ENCODE results near the gene DDA1.

Gene DDA1

GRCh38 chr19:17312189-17313113 lies 3.1 kb downstream of the DDA1 start:
- DNase-seq, result no peak

GRCh38 chr19:17314007-17314593 lies 4.7 kb downstream of the DDA1 start:
- no peak for DNase-seq

GRCh38 chr19:17318966-17319365 lies 9.6 kb downstream of the DDA1 start:
- no peak for DNase-seq

GRCh38 chr19:17319473-17320238 lies 10.3 kb downstream of the DDA1 start:
- no peak for DNase-seq

GRCh38 chr19:17320435-17320834 lies 11.1 kb downstream of the DDA1 start:
- DNase-seq, result no peak

DNA sequence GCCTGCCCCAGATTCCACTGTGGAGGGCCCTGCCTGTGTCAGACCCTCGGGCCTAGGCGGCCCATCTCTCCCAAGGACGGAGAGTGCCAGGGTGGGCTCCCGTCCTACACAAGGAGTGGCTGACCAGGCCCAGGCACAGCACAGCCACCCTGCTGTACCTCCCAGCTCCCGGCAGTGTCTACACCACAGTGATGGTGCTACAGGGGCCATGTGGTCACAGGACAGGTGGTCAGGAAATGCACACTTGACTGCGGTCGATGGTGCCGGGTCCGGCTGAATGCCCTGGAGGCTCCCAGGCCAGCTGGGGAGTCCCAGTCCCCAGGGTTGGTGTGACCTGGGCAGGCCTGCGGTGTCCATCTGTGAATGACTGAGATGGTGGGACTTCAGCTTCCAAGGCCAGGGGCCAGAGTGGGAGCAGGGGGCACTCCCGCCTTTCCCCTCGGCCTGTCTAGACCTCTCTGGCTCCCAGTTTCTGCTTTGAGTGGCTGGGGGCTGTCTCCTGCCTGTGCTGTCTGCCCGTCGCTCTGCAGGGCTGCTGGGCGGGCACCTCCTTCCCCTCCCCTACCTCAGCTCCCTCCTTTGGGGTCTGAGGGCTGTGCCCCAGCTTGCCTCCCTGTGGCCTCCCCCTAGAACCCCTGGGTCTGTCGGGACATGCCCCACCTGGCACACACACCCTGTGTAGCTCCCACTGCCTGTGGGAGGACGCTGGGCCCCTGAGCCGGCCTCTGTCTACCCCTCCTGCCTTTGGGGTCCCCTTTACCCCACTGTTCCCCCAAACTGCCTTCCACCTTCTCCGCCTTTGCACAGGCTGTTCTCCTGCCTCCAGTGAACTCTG lies 12.5 kb downstream of the DDA1 start:
- DNase-seq, result no peak

DNA sequence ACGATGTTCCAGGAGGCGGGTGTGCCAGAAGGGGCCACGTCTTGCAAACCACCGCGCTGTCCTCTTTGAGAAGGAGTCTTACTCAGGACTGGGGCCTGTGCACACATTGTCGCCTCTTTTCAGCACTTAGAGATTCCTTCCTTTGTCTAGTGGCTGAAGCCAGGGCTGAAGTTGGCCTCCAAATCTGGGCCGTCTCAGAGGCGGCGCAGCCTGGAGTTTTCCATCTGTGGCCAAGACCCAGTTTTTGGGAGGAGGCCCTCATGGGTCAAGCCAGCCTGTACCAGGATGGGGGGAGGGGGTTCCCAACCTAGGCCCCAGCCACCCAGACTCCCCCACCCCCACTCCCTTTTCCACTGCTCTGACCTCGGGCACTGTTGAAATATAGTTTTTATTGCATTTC lies 13.5 kb downstream of the DDA1 start:
- DNase-seq, result no peak

GRCh38 chr19:17323300-17323963 lies 14.1 kb downstream of the DDA1 start:
- DNase-seq, result no peak

- no peak for DNase-seq
These were observed 14.6 kb downstream of the DDA1 start for GRCh38 chr19:17323964-17324332.

DNA sequence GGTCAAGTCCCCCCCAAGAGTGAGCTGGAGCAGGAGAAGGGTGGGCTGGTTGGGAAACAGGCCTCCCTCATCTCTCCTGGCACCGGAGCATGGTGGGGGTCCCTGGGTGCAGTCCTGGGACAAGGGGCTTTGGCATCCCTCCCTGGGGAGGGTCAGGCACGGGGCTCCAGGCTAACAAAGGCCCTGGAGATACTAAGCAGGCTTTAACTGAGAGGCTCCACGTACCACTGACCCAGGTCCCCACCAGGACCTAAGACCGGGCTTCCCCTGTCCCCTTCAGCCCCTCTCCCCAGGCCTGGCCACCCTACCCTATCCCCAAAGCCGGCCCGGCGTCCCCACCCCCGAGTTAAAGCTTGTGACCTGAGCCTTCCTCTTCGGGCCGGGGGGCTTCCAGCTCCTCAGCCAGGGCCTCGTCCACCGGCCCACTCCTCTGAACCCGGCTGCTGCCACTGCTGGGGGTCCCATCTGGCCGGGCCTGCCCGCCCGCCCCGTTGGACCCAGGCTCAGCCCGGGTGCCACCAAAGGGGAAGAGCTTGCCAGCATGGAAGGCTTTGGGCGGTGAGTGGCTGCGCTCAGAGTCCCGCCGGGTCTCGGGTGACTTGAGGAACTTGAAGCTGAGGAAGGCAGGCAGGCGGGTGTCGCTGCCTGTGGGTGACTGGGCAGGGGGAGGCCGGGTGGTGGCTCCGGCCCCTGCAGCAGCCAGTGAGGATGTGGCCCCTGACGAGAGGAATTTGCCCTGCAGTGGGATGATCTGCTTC lies 15.2 kb downstream of the DDA1 start:
- DNase-seq, result no peak

- no peak for DNase-seq
These were observed 15.8 kb downstream of the DDA1 start for GRCh38 chr19:17325133-17325532.

DNA sequence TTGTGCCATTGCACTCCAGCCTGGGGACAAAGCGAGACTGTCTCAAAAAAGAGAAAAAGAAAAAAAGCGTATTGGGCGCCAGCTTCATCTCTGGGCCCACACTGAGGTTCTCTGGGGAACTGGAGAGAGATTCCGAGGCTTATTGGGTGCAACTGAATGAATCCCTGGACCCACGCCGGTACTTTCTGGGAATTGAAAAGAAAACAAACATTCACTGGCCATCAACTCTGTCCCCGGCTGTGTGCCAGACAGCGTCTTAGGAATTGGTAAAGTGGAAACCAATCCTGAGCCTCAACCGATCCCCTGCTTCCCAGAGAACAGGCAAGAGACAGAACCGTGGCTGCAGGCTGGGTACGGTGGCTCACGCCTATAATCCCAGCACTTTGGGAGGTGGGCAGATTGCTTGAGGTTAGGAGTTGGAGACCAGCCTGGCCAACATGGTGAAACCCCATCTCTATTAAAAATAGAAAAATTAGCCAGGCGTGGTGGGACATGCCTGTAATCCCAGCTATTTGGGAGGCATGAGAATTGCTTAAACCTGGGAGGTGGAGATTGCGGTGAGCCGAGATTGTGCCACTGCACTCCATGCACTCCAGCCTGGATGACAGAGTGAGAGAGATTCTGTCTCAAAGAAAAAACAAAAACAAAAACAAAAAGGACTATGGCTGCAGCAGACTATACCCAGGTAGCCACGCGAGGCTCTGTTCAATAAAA lies 16.7 kb downstream of the DDA1 start:
- no peak for DNase-seq

GRCh38 chr19:17326595-17326966 lies 17.2 kb downstream of the DDA1 start:
- DNase-seq, result no peak

- DNase-seq, result no peak
These were observed 17.8 kb downstream of the DDA1 start for GRCh38 chr19:17327068-17327653.

DNA sequence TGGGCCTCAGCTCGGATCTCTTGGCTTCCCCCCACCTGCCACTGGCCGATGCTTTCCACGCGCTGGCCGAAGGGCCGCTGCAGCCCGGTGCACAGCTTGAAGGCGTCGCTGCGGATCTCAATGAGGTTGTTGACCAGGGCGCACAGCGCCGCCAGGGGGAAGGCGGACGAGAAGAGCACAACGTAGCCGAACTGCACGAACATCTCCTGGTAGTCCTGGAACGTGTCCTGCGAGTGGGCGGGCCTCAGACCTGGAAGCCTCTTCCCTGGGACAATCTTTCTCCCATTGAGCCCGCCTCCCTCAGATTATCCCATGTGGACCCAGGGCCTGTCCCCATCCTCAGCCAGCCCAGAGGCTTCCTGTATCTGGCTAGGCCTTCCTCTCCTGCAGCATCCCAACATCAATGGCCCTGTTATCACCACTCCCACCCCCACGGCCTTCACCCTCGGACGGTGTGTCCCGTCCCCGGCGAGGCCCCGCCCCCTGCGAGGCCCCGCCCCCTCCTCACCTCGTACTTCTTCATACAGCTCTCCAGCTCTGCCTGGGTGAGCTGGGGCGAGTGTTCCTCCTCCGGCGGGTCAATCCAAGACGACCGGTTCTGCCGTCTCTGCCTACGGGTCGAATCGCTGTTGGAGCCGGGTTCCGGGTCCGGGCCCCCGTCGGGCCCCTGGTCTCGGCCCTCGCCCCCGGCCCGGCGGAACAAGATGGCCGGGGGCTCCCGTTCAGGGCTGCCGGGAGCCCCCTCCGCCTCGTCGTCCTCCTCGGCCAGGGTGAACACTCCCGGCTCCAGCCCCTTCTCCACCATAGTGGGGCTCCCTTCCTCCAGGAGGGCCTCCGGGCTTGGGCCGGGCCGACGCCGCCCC lies 18.5 kb downstream of the DDA1 start:
- DNase-seq, result peak; percentile 17

DNA sequence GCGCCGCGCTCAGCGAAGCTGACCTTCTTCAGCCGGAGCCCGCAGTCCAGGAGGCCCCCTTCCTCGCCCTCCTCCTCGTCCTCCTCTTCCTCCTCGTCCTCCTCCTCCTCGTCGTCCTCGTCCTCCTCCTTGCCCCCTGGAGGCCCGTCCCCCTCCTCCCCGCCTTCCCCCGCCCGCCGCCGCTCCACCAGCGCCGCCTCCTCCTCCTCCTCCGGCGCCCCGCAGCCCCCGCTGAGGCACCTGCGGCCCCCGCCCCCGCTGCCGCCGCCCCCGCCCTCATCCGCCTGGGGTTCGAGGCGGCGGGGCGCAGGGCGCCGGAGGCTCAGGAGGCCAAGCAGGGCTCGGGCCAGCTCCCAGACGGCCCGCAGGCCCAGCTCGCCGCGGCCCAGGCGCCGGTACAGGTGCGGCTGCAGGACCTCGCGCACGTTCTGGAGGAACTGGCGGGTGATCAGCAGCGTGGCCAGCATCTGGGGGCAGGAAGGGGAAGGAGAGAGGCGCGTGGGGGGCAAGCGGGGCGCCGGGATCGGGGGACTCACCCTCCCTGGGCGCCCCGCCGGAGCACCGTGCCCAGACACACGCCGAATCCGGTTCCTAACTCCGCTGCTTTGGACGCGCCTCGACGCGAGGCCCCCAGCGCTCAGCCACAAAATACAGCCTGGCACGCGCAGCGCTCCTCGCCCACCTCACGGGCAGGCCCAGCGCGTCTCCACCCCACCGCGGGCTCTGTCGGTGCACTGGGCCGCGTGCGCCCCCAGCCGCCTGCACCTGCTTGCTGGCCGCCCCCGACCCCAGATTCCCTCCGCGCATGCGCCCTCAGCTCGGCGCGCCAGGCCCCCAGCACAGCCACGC lies 19.4 kb downstream of the DDA1 start:
- DNase-seq, result peak; percentile 7

DNA sequence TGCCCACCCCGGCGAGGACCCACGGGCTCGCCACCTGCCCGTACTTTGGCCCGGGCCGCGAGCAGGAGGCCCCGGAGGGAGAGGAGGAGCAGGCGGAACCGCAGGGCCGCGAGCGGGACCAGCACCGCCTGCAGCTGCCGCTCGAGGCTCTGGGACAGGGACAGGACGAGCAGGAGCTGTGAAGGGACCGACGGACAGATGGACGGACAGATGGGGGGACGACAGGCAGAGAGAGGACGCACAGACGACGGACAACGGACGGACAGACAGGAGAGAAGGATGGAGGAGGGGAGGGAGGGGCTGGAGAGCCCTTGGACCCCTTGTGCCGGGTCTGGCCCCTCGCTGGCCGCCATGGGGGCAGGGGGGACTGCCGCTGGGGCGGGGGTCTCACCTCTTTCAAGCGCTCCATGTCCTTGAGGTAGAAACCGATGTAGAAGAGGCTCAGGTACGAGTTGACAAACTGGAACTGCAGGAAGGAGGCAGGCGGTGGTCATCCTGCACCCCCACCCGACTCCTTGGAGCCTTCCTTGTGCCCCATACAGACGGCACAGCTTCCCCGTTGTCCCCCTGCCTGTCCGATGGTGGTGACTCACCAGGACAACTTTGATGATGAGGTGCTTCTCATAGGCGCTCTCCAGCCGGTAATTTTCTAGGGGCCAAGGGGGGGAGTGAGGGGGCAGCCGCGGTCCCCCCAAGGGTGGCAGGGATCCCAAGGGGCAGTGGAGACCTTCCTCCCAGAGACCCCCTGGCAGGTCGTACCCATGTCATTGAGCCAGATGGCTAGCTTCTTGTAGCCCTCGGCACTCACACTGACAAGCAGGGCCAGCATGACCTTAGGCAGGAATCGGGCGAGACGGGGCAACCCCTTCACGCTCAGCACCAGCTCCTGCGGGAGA lies 20.3 kb downstream of the DDA1 start:
- no peak for DNase-seq

Data from NCI-H2171 treated with DMSO at 0.1 percent for 48 hours (cell line).